H9 (cell line): ENCODE results near the gene SLC23A2. TPM values are rescaled to one million over a fixed set of nuclear protein-coding genes. Genes with fewer than 3 reads are reported as not detected.

Experiments
- DNase-seq: peaks from one replicate; pipeline ENCODE4 v3.0.0-alpha.2; 2017
- H2AFZ ChIP-seq: one replicate; pipeline ENCODE4 v1.6.1; 2013; ENCODE audit warnings: mild to moderate bottlenecking, low read length, control low read depth, moderate library complexity
- H2AK5ac ChIP-seq: 2 replicates; pipeline ENCODE4 v1.6.1; 2013; ENCODE audit warnings: low read length, control low read depth, mixed read lengths; ENCODE audit not compliant: insufficient read length
- H2BK120ac ChIP-seq: one replicate; pipeline ENCODE4 v1.6.1; 2013; ENCODE audit warnings: low read depth, mild to moderate bottlenecking, low read length, control low read depth, inconsistent platforms; ENCODE audit not compliant: poor library complexity, severe bottlenecking
- H2BK12ac ChIP-seq: 2 replicates; pipeline ENCODE4 v1.6.1; 2013; ENCODE audit warnings: low read length, control low read depth, mixed read lengths, low read depth; ENCODE audit not compliant: insufficient read length
- H2BK15ac ChIP-seq: 2 replicates; pipeline ENCODE4 v1.6.1; 2013; ENCODE audit warnings: low read depth, low read length, control low read depth
- H2BK20ac ChIP-seq: one replicate; pipeline ENCODE4 v1.6.1; 2013; ENCODE audit warnings: low read depth, mild to moderate bottlenecking, low read length, control low read depth, inconsistent platforms; ENCODE audit not compliant: poor library complexity, severe bottlenecking
- H2BK5ac ChIP-seq: 2 replicates; pipeline ENCODE4 v1.6.1; 2013; ENCODE audit warnings: low read length, control low read depth, mixed read lengths; ENCODE audit not compliant: insufficient read length
- H3K14ac ChIP-seq: 2 replicates; pipeline ENCODE4 v1.6.1; 2013; ENCODE audit warnings: low read length, control low read depth; ENCODE audit not compliant: insufficient read depth
- H3K18ac ChIP-seq: 2 replicates; pipeline ENCODE4 v1.6.1; 2013; ENCODE audit warnings: low read depth, mild to moderate bottlenecking, mixed read lengths, low read length, control low read depth; ENCODE audit not compliant: insufficient read length
- H3K23ac ChIP-seq: 2 replicates; pipeline ENCODE4 v1.6.1; 2013; ENCODE audit warnings: low read length, control low read depth, mixed read lengths, low read depth; ENCODE audit not compliant: insufficient read length
- H3K23me2 ChIP-seq: 2 replicates; pipeline ENCODE4 v1.6.1; 2013; ENCODE audit warnings: low read depth, mild to moderate bottlenecking, mixed read lengths, low read length, control low read depth; ENCODE audit not compliant: insufficient read length, poor library complexity, severe bottlenecking
- H3K27ac ChIP-seq: 2 replicates; pipeline ENCODE4 v1.5.1; 2013; ENCODE audit warnings: low read length, control low read depth, mixed read lengths, low read depth; ENCODE audit not compliant: insufficient read length
- H3K27me3 ChIP-seq: 2 replicates; pipeline ENCODE4 v1.6.1; 2013; ENCODE audit warnings: low read length, control low read depth, inconsistent platforms; ENCODE audit not compliant: insufficient read depth
- H3K4ac ChIP-seq: 2 replicates; pipeline ENCODE4 v1.6.1; 2013; ENCODE audit warnings: low read depth, mild to moderate bottlenecking, control low read depth, inconsistent platforms, low read length, moderate library complexity
- H3K4me1 ChIP-seq: 2 replicates; pipeline ENCODE4 v1.6.1; 2013; ENCODE audit warnings: low read length, control low read depth, inconsistent platforms; ENCODE audit not compliant: insufficient read depth
- H3K4me2 ChIP-seq: 2 replicates; pipeline ENCODE4 v1.6.1; 2013; ENCODE audit warnings: low read length, control low read depth, mixed read lengths; ENCODE audit not compliant: insufficient read length, insufficient read depth
- H3K56ac ChIP-seq: 2 replicates; pipeline ENCODE4 v1.6.1; 2013; ENCODE audit warnings: low read depth, mild to moderate bottlenecking, mixed read lengths, low read length, control low read depth; ENCODE audit not compliant: insufficient read length
- H3K79me1 ChIP-seq: 2 replicates; pipeline ENCODE4 v1.6.1; 2013; ENCODE audit warnings: low read depth, mild to moderate bottlenecking, moderate library complexity, low read length, control low read depth, inconsistent platforms; ENCODE audit not compliant: insufficient read depth, poor library complexity, severe bottlenecking
- H3K79me2 ChIP-seq: 2 replicates; pipeline ENCODE4 v1.6.1; 2013; ENCODE audit warnings: low read length, control low read depth, inconsistent platforms; ENCODE audit not compliant: insufficient read depth
- H3K9ac ChIP-seq: 2 replicates; pipeline ENCODE4 v1.6.1; 2013; ENCODE audit warnings: low read length, control low read depth, mixed read lengths; ENCODE audit not compliant: insufficient read length; ENCODE audit errors: extremely low read depth
- H3K9me3 ChIP-seq: one replicate; pipeline ENCODE4 v1.6.1; 2013; ENCODE audit warnings: low read depth, low read length, inconsistent platforms; ENCODE audit not compliant: control insufficient read depth
- H3T11ph ChIP-seq: one replicate; pipeline ENCODE4 v1.6.1; 2013; ENCODE audit warnings: mild to moderate bottlenecking, low read length, control low read depth, inconsistent platforms
- H4K20me1 ChIP-seq: one replicate; pipeline ENCODE4 v1.6.1; 2013; ENCODE audit not compliant: control insufficient read depth, insufficient read length, insufficient read depth
- H4K5ac ChIP-seq: 2 replicates; pipeline ENCODE4 v1.6.1; 2013; ENCODE audit warnings: low read depth, mild to moderate bottlenecking, mixed read lengths, low read length, control low read depth; ENCODE audit not compliant: insufficient read length
- H4K8ac ChIP-seq: replicated peaks from 2 replicates; pipeline ENCODE4 v1.6.1; 2013; ENCODE audit warnings: low read length, control low read depth, mixed read lengths, low read depth; ENCODE audit not compliant: insufficient read length
- H4K91ac ChIP-seq: 2 replicates; pipeline ENCODE4 v1.6.1; 2013; ENCODE audit warnings: low read depth, mild to moderate bottlenecking, moderate library complexity, mixed read lengths, low read length, control low read depth; ENCODE audit not compliant: insufficient read length
- H3K27ac Mint-ChIP-seq, 3 experiments: 2 replicates in 2 of 3; 3 replicates in 1 of 3; pipeline ENCODE4 v1.8.0; 2020 to 2021; ENCODE audit warnings: mixed read lengths in 3 of 3, mild to moderate bottlenecking in 1 of 3, moderate library complexity in 1 of 3
- H3K27me3 Mint-ChIP-seq: 2 replicates; pipeline ENCODE4 v1.8.0; 2021; ENCODE audit warnings: low read depth, mild to moderate bottlenecking, moderate library complexity, mixed read lengths
- H3K36me3 Mint-ChIP-seq, 3 experiments: 2 replicates in 2 of 3; 3 replicates in 1 of 3; pipeline ENCODE4 v1.8.0; 2020 to 2021; ENCODE audit warnings: low read depth in 3 of 3, mixed read lengths in 3 of 3; ENCODE audit not compliant: insufficient read depth in 1 of 3
- H3K4me1 Mint-ChIP-seq, 2 experiments: 2 replicates each; pipeline ENCODE4 v1.8.0; 2020; ENCODE audit warnings: mixed read lengths in 2 of 2
- H3K4me3 Mint-ChIP-seq, 2 experiments: 2 replicates in 1 of 2; 3 replicates in 1 of 2; pipeline ENCODE4 v1.8.0; 2020 to 2021; ENCODE audit warnings: mild to moderate bottlenecking in 2 of 2, mixed read lengths in 2 of 2, moderate library complexity in 1 of 2
- H3K9me3 Mint-ChIP-seq, 2 experiments: 2 replicates in 1 of 2; 3 replicates in 1 of 2; pipeline ENCODE4 v1.8.0; 2020; ENCODE audit warnings: mild to moderate bottlenecking in 2 of 2, mixed read lengths in 2 of 2, moderate library complexity in 1 of 2
- CTCF ChIP-seq: fragments of 200-600 bp; sonication (generic); conservative IDR thresholded peaks from 3 replicates; pipeline ENCODE4 v1.8.0; 2021; ENCODE audit warnings: antibody characterized with exemption, mild to moderate bottlenecking
- WGBS: extraction: QIAGEN DNeasy Blood & Tissue Kit; methylation state at CpG from one replicate; pipeline ENCODE4 v1.1.7; 2013; ENCODE audit warnings: missing lambda C conversion rate, low lambda C conversion rate, mixed read lengths; ENCODE audit not compliant: insufficient read length; ENCODE audit errors: extremely low coverage; 5-methylcytosine and 5-hydroxymethylcytosine counted together
- total RNA-seq: library from RNA; stranded (reverse); gene quantifications from 2 replicates; pipeline ENCODE4 v1.2.1, GENCODE V29; 2021

The SLC23A2 gene
- total RNA-seq, 1 experiment from 2014 or later, result 16.5 TPM

GRCh38 chr20:4910951-4911350, 90.4 kb downstream of the SLC23A2 start:
- Histone ChIP-seq H3K79me1 (no peaks in the 10 kb centered on the region), H4K91ac (no peak overlapping the region), H2AFZ (no peak overlapping the region), H3K79me2 (no peaks in the 10 kb centered on the region), H3K4ac (no peak overlapping the region), H3K23me2 (no peaks in the 10 kb centered on the region), H3K27me3 (no peaks in the 10 kb centered on the region), H2BK15ac (no peak overlapping the region), H2AK5ac (no peak overlapping the region), H3K14ac (no peak overlapping the region), H4K20me1 (no peaks in the 10 kb centered on the region), H3T11ph (no peak overlapping the region), H3K27ac (no peak overlapping the region), H2BK5ac (no peak overlapping the region), H3K9ac (no peak overlapping the region), H3K18ac (no peak overlapping the region), H4K5ac (no peak overlapping the region), H3K4me1 (no peaks in the 10 kb centered on the region), H3K4me2 (no peak overlapping the region), H2BK20ac (no peak overlapping the region), H3K56ac (no peak overlapping the region), H2BK12ac (no peak overlapping the region), H4K8ac (no peak overlapping the region), H3K23ac (no peak overlapping the region), H2BK120ac (no peak overlapping the region), H3K9me3 (no peaks in the 10 kb centered on the region)
- WGBS, result no CpG with 5 or more reads among the region's 5 CpGs
- peaks cover 7 to 11% of the 10 kb centered on the region in 2 experiments; a peak in 3 of 4 replicates for H3K4me1 Mint-ChIP-seq
- no peak for DNase-seq
- no peak overlapping the region for H3K27ac Mint-ChIP-seq
- no peak overlapping the region for H3K4me3 Mint-ChIP-seq
- H3K27me3 Mint-ChIP-seq, result no peaks in the 10 kb centered on the region
- H3K9me3 Mint-ChIP-seq, result no peaks in the 10 kb centered on the region
- peaks cover 0 to 2% (median 2%) of the 10 kb centered on the region in 3 experiments; a peak in 4 of 7 replicates for H3K36me3 Mint-ChIP-seq
- TF ChIP-seq CTCF, result no peak
